C4-2B (cell line): Measurements from ENCODE around the gene CDK18.

Experiments
- H3K27ac ChIP-seq: fragments of 450-650 bp; 2 replicates; pipeline ENCODE4 v1.5.1; 2017
- ZFX ChIP-seq: fragments of 450-650 bp; IDR thresholded peaks from 2 replicates; pipeline ENCODE4 v1.6.1; 2017
- TF ChIP-seq, protein P1 (sequence below): fragments of 450-650 bp; conservative IDR thresholded peaks from 2 replicates; pipeline ENCODE4 v1.5.1; 2017; ENCODE audit warnings: mild to moderate bottlenecking

Gene CDK18

DNA sequence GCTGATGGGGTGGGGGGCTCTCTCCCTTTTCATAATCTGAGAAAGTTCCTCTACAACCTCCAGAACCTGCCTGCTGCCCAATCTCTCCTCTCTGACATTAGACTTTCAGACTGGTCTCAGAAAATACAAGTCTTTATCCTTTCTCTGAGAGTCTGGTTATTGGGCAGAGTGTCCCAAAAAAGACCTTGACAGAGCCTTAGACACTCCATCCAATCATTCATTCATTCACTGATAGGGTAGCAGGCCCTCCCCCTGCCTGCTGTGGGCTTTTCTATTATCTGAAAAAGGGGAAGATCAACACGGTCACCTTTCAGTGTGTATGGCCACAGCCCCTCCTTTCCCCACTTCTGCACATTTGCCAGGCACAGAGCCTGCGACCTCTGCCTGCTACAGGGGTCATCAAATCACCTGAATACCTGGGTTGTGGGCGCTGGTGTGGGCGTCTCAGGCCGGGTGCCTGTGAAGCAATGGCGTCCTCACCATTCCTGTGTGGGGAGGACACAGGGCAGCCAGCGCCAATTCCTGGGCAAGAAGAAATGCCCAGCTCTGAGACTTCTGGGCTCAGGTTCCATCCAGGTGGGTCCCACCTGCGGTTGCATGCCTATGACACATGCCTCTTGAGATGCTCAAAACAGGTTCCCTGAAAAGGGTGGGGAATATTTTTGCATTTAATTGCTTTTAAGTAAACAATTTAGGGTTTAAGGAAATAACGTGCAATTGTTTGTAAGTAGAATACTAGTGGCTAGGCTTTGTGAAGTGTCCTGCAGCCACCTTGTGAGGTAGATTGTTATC, 74.5 kb downstream of the CDK18 start:
- TF ChIP-seq ZFX = no peak
- TF ChIP-seq, protein P1, sequence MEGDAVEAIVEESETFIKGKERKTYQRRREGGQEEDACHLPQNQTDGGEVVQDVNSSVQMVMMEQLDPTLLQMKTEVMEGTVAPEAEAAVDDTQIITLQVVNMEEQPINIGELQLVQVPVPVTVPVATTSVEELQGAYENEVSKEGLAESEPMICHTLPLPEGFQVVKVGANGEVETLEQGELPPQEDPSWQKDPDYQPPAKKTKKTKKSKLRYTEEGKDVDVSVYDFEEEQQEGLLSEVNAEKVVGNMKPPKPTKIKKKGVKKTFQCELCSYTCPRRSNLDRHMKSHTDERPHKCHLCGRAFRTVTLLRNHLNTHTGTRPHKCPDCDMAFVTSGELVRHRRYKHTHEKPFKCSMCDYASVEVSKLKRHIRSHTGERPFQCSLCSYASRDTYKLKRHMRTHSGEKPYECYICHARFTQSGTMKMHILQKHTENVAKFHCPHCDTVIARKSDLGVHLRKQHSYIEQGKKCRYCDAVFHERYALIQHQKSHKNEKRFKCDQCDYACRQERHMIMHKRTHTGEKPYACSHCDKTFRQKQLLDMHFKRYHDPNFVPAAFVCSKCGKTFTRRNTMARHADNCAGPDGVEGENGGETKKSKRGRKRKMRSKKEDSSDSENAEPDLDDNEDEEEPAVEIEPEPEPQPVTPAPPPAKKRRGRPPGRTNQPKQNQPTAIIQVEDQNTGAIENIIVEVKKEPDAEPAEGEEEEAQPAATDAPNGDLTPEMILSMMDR = no peak

DNA sequence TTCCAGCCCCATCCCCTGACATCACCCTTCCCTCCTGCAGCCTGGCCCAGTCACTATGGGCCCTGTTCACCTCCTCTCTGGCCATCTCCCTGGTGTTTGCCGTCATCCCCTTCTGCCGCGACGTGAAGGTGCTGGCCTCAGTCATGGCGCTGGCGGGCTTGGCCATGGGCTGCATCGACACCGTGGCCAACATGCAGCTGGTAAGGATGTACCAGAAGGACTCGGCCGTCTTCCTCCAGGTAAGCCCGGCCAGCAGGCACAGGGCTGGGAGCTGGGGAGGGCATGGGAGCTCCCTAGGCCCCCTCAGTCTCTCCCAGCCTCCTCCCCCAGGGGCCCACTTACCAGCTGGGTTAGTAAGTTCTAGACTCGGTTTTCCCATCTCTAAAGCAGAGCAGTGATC, 75.2 kb downstream of the CDK18 start:
- TF ChIP-seq ZFX = no peak
- TF ChIP-seq, protein P1 = no peak
- peak overlapping the region; percentile 70 for H3K27ac ChIP-seq

More for the DNA sequence above, 74.5 kb downstream of the CDK18 start:
- H3K27ac ChIP-seq = peak overlapping the region; percentile 70

DNA sequence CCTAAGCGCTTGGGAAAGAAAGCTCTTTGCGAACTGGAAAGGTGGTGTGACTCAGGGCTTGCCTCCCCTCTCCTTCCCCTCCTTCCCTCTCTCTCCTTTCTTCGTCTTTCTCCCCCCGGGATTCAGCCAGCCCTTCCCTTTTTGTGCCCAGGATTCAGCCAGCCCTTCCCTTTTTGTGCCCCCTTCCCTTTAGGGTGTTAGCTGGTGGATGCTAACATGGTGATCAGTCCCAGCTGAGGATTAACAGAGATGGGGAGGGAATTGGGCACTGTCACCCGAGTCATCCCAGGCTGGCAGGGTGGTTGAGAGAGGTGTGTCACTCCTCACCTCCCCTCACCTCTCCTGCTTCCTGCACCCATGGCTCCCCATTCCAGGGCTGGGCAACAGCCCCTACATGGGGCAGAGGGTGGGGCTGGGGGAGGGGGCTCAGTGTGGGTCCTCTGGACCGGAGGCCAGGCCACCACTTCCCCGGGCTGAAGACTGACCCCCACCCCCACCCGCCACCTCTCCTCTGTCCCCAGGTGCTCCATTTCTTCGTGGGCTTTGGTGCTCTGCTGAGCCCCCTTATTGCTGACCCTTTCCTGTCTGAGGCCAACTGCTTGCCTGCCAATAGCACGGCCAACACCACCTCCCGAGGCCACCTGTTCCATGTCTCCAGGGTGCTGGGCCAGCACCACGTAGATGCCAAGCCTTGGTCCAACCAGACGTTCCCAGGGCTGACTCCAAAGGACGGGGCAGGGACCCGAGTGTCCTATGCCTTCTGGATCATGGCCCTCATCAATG, 75.9 kb downstream of the CDK18 start:
- TF ChIP-seq, protein P1 = no peak
- no peak for TF ChIP-seq ZFX
- H3K27ac ChIP-seq = peak overlapping the region; percentile 70

DNA sequence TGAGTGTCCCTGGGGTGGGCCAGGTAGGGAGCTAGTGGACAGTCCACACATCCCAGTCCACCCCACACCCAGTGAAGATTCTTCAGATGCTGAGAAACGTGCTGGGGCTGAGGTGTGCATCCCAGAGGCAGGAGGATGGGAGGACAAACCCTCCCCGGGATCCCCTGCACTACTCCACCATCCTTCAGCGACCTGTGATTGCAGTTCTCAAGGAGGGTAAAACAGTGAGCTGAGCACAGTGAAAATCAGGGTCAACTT, 76.4 kb downstream of the CDK18 start:
- no peak for TF ChIP-seq ZFX
- TF ChIP-seq, protein P1 = no peak
- H3K27ac ChIP-seq = no peak overlapping the region; the same call in 1 of the 2 replicates

DNA sequence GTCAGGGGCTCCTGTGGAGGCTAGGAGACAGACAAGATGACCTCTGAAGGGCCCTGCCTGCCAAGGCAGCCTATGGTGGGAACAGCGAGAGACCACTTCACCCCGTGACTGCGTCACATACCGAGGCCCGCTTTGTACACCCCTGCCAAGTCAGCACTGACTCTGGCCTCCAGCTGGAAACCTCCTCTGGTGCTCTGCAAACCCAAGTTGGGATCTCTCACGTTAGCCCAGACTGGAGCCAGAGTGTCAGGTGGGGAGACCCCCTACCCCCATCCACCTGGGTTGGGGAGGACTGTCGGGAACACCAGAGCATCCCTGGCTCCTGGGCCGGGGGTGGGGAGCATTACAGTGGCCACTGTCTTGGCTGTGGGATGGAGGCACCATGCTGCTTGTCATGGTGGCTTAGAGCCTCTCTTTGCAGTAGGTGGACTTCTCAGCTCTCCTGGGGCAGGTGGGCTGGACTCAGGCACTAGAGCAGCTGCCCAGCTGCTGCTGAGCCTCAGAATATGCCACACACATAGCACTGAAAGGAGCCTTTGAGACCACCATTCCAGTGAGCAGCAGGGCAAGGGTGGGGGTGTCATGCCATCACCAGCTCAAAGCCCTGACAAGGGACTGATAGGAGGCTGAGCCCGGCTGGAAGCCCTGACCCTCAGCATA, 77.0 kb downstream of the CDK18 start:
- TF ChIP-seq, protein P1 = no peak
- TF ChIP-seq ZFX = no peak
- no peak overlapping the region for H3K27ac ChIP-seq

DNA sequence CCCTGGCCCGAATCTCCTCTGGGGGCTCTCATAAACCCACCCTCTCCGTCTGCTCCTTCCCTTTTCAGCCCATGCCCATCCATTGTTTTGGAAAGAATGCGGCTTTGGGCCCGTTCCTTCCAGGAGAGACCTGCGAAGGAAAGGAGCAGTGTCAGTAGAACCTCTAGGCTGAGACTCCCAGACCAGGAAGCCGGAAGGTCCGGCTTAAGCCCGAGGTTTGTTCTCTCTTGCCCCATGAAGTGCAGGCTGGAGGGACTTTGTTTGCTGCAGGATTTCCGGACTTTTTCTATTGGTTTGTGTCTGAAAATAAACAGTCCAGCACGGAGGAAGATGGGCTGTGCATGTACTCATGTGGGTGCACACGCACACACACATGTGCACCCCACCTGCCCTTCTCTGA, 77.6 kb downstream of the CDK18 start:
- no peak overlapping the region for H3K27ac ChIP-seq
- TF ChIP-seq, protein P1 = no peak
- TF ChIP-seq ZFX = no peak
